ENCODE results near the gene ATP5F1B.
"Not testable (repeated sequence)": the region's sequence is repeated elsewhere in the genome, so short reads cannot be mapped to it uniquely, and the experiment has no call there.

- TF ChIP-seq, protein P1, sequence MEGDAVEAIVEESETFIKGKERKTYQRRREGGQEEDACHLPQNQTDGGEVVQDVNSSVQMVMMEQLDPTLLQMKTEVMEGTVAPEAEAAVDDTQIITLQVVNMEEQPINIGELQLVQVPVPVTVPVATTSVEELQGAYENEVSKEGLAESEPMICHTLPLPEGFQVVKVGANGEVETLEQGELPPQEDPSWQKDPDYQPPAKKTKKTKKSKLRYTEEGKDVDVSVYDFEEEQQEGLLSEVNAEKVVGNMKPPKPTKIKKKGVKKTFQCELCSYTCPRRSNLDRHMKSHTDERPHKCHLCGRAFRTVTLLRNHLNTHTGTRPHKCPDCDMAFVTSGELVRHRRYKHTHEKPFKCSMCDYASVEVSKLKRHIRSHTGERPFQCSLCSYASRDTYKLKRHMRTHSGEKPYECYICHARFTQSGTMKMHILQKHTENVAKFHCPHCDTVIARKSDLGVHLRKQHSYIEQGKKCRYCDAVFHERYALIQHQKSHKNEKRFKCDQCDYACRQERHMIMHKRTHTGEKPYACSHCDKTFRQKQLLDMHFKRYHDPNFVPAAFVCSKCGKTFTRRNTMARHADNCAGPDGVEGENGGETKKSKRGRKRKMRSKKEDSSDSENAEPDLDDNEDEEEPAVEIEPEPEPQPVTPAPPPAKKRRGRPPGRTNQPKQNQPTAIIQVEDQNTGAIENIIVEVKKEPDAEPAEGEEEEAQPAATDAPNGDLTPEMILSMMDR (IDR thresholded peaks at IDR 0.05 in 8 of 11, conservative IDR thresholded peaks at IDR 0.05 in 3 of 11), result not testable (repeated sequence)
- not testable (repeated sequence) for TF ChIP-seq POLR2AphosphoS5 (IDR thresholded peaks at IDR 0.05)
Observed at GRCh38 chr12:56653781-56654180, 8.0 kb upstream of the ATP5F1B start.

All from spleen (tissue), 7 donors.